Prostate gland (tissue), 2 donors: ENCODE measurements around the gene COL4A2.

Source experiments
- POLR2A ChIP-seq: fragments of 450-650 bp; IDR thresholded peaks from one replicate; pipeline ENCODE4 v1.6.1; 2016; ENCODE audit warnings: antibody characterized with exemption, mild to moderate bottlenecking
- POLR2AphosphoS5 ChIP-seq: sonication (generic); formaldehyde crosslinking; IDR thresholded peaks from one replicate; pipeline ENCODE4 v1.6.1; 2017; ENCODE audit warnings: antibody characterized with exemption
- TF ChIP-seq, protein P1 (sequence below), 4 experiments: fragments of 200-600 bp in 2 of 4; fragments of 450-650 bp in 2 of 4; sonication (generic) in 2 of 4; IDR thresholded peaks; 1 replicate in 3 of 4; 2 replicates in 1 of 4; pipeline ENCODE4 v1.5.1; 2016 to 2019; ENCODE audit warnings: antibody characterized with exemption in 4 of 4, mild to moderate bottlenecking in 2 of 4, moderate library complexity in 2 of 4

DNA sequence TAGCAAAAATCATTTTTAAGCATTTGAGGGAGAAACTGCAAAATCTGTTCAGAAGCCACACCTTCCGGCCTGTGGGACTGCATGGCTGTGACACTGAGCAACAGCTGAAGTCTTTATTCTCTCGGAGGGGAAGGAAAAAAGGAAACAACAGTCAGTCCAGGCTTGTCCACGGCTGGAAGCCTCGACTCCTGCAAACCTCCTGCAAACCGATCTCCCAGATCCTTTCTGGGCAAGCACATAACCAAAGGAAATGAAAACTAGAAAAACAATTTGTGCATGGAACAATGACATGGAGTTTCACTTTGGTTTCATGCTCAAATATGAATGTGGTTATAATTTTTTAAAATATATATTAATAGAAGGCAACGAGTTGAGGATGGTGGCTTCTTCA is 1.1 kb upstream of the COL4A2 start:
- TF ChIP-seq POLR2A (no peak), POLR2AphosphoS5 (no peak)
- TF ChIP-seq, protein P1, sequence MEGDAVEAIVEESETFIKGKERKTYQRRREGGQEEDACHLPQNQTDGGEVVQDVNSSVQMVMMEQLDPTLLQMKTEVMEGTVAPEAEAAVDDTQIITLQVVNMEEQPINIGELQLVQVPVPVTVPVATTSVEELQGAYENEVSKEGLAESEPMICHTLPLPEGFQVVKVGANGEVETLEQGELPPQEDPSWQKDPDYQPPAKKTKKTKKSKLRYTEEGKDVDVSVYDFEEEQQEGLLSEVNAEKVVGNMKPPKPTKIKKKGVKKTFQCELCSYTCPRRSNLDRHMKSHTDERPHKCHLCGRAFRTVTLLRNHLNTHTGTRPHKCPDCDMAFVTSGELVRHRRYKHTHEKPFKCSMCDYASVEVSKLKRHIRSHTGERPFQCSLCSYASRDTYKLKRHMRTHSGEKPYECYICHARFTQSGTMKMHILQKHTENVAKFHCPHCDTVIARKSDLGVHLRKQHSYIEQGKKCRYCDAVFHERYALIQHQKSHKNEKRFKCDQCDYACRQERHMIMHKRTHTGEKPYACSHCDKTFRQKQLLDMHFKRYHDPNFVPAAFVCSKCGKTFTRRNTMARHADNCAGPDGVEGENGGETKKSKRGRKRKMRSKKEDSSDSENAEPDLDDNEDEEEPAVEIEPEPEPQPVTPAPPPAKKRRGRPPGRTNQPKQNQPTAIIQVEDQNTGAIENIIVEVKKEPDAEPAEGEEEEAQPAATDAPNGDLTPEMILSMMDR (IDR thresholded peaks at IDR 0.05) = no peak
